ENCODE measurements around the gene DSG4. TPM values are rescaled to one million over a fixed set of nuclear protein-coding genes. Genes with fewer than 3 reads are reported as not detected.

The DSG4 gene
- total RNA-seq, 6 donors from 2014 or later, result not detected

DNA sequence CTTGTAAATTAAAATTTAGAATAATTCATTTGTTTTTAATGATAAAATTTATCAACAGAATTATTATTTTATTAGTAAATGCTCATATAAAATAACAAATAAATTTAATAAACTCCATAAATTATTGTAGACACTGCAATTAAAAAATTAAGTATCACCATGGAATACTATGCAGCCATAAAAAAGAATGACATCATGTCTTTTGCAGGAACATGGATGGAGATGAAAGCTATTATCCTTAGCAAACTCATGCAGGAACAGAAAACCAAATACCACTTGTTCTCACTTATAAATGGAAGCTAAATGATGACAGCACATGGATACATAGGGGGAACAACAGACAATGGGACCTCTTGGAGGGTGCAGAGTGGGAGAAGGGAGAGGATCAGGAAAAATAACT lies 41.3 kb downstream of the DSG4 start:
- Histone ChIP-seq H3K36me3 (no peaks in the 10 kb centered on the region), H3K4me1 (no peaks in the 10 kb centered on the region), H3K9me3 (no peaks in the 10 kb centered on the region), H3K27me3 (no peaks in the 10 kb centered on the region), H3K27ac (no peak overlapping the region), H3K4me3 (no peak overlapping the region)
- TF ChIP-seq, protein P1, sequence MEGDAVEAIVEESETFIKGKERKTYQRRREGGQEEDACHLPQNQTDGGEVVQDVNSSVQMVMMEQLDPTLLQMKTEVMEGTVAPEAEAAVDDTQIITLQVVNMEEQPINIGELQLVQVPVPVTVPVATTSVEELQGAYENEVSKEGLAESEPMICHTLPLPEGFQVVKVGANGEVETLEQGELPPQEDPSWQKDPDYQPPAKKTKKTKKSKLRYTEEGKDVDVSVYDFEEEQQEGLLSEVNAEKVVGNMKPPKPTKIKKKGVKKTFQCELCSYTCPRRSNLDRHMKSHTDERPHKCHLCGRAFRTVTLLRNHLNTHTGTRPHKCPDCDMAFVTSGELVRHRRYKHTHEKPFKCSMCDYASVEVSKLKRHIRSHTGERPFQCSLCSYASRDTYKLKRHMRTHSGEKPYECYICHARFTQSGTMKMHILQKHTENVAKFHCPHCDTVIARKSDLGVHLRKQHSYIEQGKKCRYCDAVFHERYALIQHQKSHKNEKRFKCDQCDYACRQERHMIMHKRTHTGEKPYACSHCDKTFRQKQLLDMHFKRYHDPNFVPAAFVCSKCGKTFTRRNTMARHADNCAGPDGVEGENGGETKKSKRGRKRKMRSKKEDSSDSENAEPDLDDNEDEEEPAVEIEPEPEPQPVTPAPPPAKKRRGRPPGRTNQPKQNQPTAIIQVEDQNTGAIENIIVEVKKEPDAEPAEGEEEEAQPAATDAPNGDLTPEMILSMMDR (IDR thresholded peaks at IDR 0.05), result no peak
- TF ChIP-seq POLR2AphosphoS5 (IDR thresholded peaks at IDR 0.05) (no peak), EP300 (IDR thresholded peaks at IDR 0.05) (no peak), POLR2A (IDR thresholded peaks at IDR 0.05) (no peak)
- ATAC-seq (ENCODE audit: low FRiP score in 2 of 2) (no peak), DNase-seq (no peak)

GRCh38 chr18:31419457-31419932 lies 42.9 kb downstream of the DSG4 start:
- H3K27me3 ChIP-seq, result no peaks in the 10 kb centered on the region
- no peaks in the 10 kb centered on the region for H3K4me1 ChIP-seq
- no peaks in the 10 kb centered on the region for H3K9me3 ChIP-seq
- H3K4me3 ChIP-seq, result no peak overlapping the region
- WGBS, 2 donors, result 57 to 77% methylated on average over 7 of the region's 7 CpGs
- TF ChIP-seq, protein P1 (IDR thresholded peaks at IDR 0.05), result no peak
- TF ChIP-seq EP300 (IDR thresholded peaks at IDR 0.05) (no peak), POLR2AphosphoS5 (IDR thresholded peaks at IDR 0.05) (no peak), POLR2A (IDR thresholded peaks at IDR 0.05) (no peak)
- no peak for DNase-seq
- H3K27ac ChIP-seq, result no peak overlapping the region
- no peak for ATAC-seq (ENCODE audit: low FRiP score in 2 of 2)
- H3K36me3 ChIP-seq, result no peaks in the 10 kb centered on the region

- Histone ChIP-seq H3K4me1 (no peaks in the 10 kb centered on the region), H3K36me3 (no peaks in the 10 kb centered on the region), H3K27me3 (no peaks in the 10 kb centered on the region), H3K9me3 (no peaks in the 10 kb centered on the region), H3K4me3 (no peak overlapping the region), H3K27ac (no peak overlapping the region)
- no peak for DNase-seq
- WGBS, 2 donors, result 89 to 92% methylated on average over 6 of the region's 6 CpGs
- no peak for TF ChIP-seq EP300 (IDR thresholded peaks at IDR 0.05)
- no peak for TF ChIP-seq POLR2A (IDR thresholded peaks at IDR 0.05)
- ATAC-seq (ENCODE audit: low FRiP score in 2 of 2), result no peak
These were observed 43.5 kb downstream of the DSG4 start for GRCh38 chr18:31420032-31420431.

GRCh38 chr18:31420524-31420923 lies 43.9 kb downstream of the DSG4 start:
- Histone ChIP-seq H3K27me3 (no peaks in the 10 kb centered on the region), H3K4me3 (no peak overlapping the region), H3K4me1 (no peaks in the 10 kb centered on the region), H3K36me3 (no peaks in the 10 kb centered on the region), H3K27ac (no peak overlapping the region), H3K9me3 (no peaks in the 10 kb centered on the region)
- DNase-seq, result no peak
- WGBS, 2 donors, result 92 to 94% methylated on average over 2 of the region's 2 CpGs
- ATAC-seq (ENCODE audit: low FRiP score in 2 of 2), result no peak
- TF ChIP-seq POLR2A (IDR thresholded peaks at IDR 0.05), result no peak
- no peak for TF ChIP-seq EP300 (IDR thresholded peaks at IDR 0.05)
- TF ChIP-seq, protein P1 (IDR thresholded peaks at IDR 0.05), result no peak
- no peak for TF ChIP-seq POLR2AphosphoS5 (IDR thresholded peaks at IDR 0.05)

DNA sequence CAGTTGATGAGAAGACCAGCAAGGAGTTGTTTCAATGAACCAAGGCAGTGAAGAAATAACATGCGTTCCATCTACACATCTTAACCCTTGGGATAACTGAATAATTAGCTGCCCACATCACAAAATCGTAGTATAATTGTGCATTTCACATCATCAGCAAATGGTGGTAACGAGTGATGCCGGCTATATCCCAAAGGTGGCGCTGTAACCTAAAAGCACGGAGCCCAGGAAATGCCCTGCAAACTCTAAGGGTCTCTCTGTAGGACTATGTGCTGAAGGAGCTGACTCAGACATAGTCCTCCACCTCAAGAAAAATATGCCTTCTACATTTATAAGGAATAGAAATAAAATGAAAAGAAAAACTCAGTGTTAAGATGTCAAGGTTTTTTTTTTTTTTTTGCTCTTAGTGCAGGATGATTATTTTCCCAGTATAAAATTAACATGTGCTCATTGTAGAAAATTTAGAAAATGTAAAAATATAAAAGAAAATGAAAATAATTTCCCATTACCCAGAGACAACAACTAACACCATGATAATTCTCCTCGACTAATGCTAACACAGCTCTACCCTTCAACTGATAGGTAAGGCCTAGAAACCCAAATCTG lies 47.9 kb downstream of the DSG4 start:
- DNase-seq, result no peak
- no peak overlapping the region for H3K4me3 ChIP-seq
- H3K27me3 ChIP-seq, result no peaks in the 10 kb centered on the region
- H3K4me1 ChIP-seq, result no peaks in the 10 kb centered on the region
- ATAC-seq (ENCODE audit: low FRiP score in 2 of 2), result peak in 1 of 2 donors; percentile 50
- H3K9me3 ChIP-seq, result no peaks in the 10 kb centered on the region
- 28 to 36% methylated on average over 7 of the region's 7 CpGs for WGBS, 2 donors
- no peak for TF ChIP-seq POLR2AphosphoS5 (IDR thresholded peaks at IDR 0.05)
- TF ChIP-seq, protein P1 (IDR thresholded peaks at IDR 0.05), result peak in 4 of 6 experiments; percentile 7 to 38 (median 33)
- TF ChIP-seq POLR2A (IDR thresholded peaks at IDR 0.05), result no peak
- no peak for TF ChIP-seq EP300 (IDR thresholded peaks at IDR 0.05)
- H3K27ac ChIP-seq, result no peak overlapping the region
- no peaks in the 10 kb centered on the region for H3K36me3 ChIP-seq

Measured in upper lobe of left lung (tissue), 6 donors.